ENCODE data around the gene EPN2.

- TF ChIP-seq CTCF (IDR thresholded peaks at IDR 0.05) (no peak), POLR2A (IDR thresholded peaks at IDR 0.05) (no peak)
Measured at GRCh38 chr17:19242926-19243325, 5.8 kb downstream of the EPN2 start.

All from adrenal gland (tissue), 5 donors.